HepG2 (cell line): ENCODE data around the gene NDUFS5. TPM values are rescaled to one million over a fixed set of nuclear protein-coding genes. Genes with fewer than 3 reads are reported as not detected.

Experiments
- HIC2 ChIP-seq: sonication (generic); formaldehyde crosslinking; IDR thresholded peaks from 2 replicates; pipeline ENCODE4 v1.9.0; 2022; ENCODE audit warnings: low read depth, missing genetic modification reagents
- HOXA5 ChIP-seq: sonication (generic); formaldehyde crosslinking; IDR thresholded peaks from 2 replicates; pipeline ENCODE4 v1.4.0; 2020; ENCODE audit warnings: missing genetic modification reagents
- IRF2 ChIP-seq: IDR thresholded peaks from 2 replicates; pipeline ENCODE4 v1.6.1; 2018; ENCODE audit warnings: missing genetic modification reagents, missing compliant biosample characterization
- MYPOP ChIP-seq: sonication (generic); formaldehyde crosslinking; IDR thresholded peaks from 2 replicates; pipeline ENCODE4 v1.8.1; 2023; ENCODE audit warnings: mild to moderate bottlenecking, moderate library complexity, missing genetic modification reagents
- NFAT5 ChIP-seq: sonication (generic); formaldehyde crosslinking; IDR thresholded peaks from 2 replicates; pipeline ENCODE4 v1.4.0; 2020; ENCODE audit warnings: missing genetic modification reagents
- NRL ChIP-seq: sonication (generic); formaldehyde crosslinking; IDR thresholded peaks from 2 replicates; pipeline ENCODE4 v1.5.0; 2020; ENCODE audit warnings: missing genetic modification reagents, mild to moderate bottlenecking, moderate library complexity, borderline replicate concordance
- REPIN1 ChIP-seq: sonication (generic); formaldehyde crosslinking; IDR thresholded peaks from 2 replicates; pipeline ENCODE4 v1.8.0; 2022; ENCODE audit warnings: missing genetic modification reagents, low read depth, mild to moderate bottlenecking, borderline replicate concordance
- SALL1 ChIP-seq: sonication (generic); formaldehyde crosslinking; IDR thresholded peaks from 2 replicates; pipeline ENCODE4 v1.8.0; 2022; ENCODE audit warnings: mild to moderate bottlenecking, missing genetic modification reagents
- THAP11 ChIP-seq: IDR thresholded peaks from 2 replicates; pipeline ENCODE4 v1.6.1; 2016; ENCODE audit warnings: missing biosample characterization, missing genetic modification reagents
- ZNF569 ChIP-seq: sonication (generic); formaldehyde crosslinking; IDR thresholded peaks from 2 replicates; pipeline ENCODE4 v1.5.0; 2020; ENCODE audit warnings: mild to moderate bottlenecking, missing genetic modification reagents, moderate library complexity, borderline replicate concordance
- ZNF574 ChIP-seq: sonication (generic); formaldehyde crosslinking; IDR thresholded peaks from 2 replicates; pipeline ENCODE4 v1.4.0; 2020; ENCODE audit warnings: missing genetic modification reagents
- ZNF850 ChIP-seq: sonication (generic); formaldehyde crosslinking; conservative IDR thresholded peaks from 2 replicates; pipeline ENCODE4 v1.9.0; 2021; ENCODE audit warnings: mild to moderate bottlenecking, missing genetic modification reagents
- polyA plus RNA-seq, 8 experiments: library from polyadenylated mRNA; depleted of rRNA in 3 of 8; stranded (reverse) in 7 of 8; unstranded in 1 of 8; fragments of >200 nt; fragmentation: Illumina TruSeq in 4 of 8; extraction: Trizol in 4 of 8; gene quantifications; 2 replicates each; pipeline versions ENCODE4 v1.2.1 to v1.2.3, GENCODE V29; 2011 to 2016; ENCODE audit warnings: low read depth in 4 of 8, missing spikeins in 1 of 8, mixed read lengths in 1 of 8; ENCODE audit not compliant: insufficient read depth in 1 of 8
- total RNA-seq, 5 experiments: library from RNA; depleted of rRNA; stranded (reverse); fragments of >200 nt; fragmentation: Illumina TruSeq; extraction: Trizol; gene quantifications; 2 replicates each; pipeline ENCODE4 v1.2.3, GENCODE V29; 2016; ENCODE audit warnings: low read depth in 1 of 5

Gene NDUFS5
- total and polyA plus RNA-seq, 2 of the 13 experiments (the other 11 are each of a cell fraction or from before 2014, with no cell fraction given) = 263 to 466 TPM

GRCh38 chr1:39026051-39026865 lies at the start of gene NDUFS5 (continued):
- TF ChIP-seq NFAT5 = no peak
- no peak for TF ChIP-seq ZNF569 (CRISPR knock-in tag)
- peak; percentile 61 for TF ChIP-seq SALL1 (CRISPR knock-in tag)
- TF ChIP-seq ZNF574 (CRISPR knock-in tag) = peak; percentile 89
- TF ChIP-seq HIC2 (CRISPR knock-in tag) = peak; percentile 51; the same call in 1 of the 2 replicates
- TF ChIP-seq ZNF850 (CRISPR knock-in tag) = no peak
- peak; percentile 46 for TF ChIP-seq IRF2 (CRISPR knock-in tag)
- peak; percentile 73; the same call in 1 of the 2 replicates for TF ChIP-seq HOXA5
- 0 out of 2 replicates have a peak, but pooled peaks have one; percentile 7 for TF ChIP-seq NRL (CRISPR knock-in tag)
- TF ChIP-seq REPIN1 (CRISPR knock-in tag) = 0 out of 2 replicates have a peak, but pooled peaks have one; percentile 28
- TF ChIP-seq MYPOP = no peak
- peak; percentile 86 for TF ChIP-seq THAP11
